HG03571 (cell line): Measurements from ENCODE around the gene FAU.

Experiments used
- ATAC-seq: cut with Tn5 transposase; IDR thresholded peaks from one replicate; pipeline ENCODE4 v1.9.1; 2021; ENCODE audit not compliant: unreplicated experiment

The FAU gene

GRCh38 chr11:65108469-65109123 lies 13.3 kb downstream of the FAU start:
- no peak for ATAC-seq

- ATAC-seq = no peak
Observed at GRCh38 chr11:65107751-65108468, 14.0 kb downstream of the FAU start.

DNA sequence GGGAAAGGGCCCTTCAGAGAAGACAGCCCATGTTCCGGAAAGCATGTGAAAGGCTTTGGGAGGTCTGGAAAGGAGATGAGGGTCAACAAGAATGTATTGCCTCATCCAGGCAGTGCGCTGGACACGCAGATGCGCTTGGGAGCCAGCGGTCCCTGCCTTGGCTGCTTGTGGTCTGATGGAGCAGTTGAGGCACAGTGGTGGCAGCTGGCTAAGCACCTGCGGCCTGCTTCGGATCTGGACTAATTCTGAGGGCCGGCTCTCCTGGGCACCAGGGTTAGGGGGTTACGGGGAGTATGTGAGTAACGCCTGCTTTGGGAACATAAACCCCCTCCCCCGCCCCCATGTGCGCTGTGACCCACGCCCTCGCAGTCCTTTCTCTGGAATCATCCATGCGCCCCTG lies 14.9 kb downstream of the FAU start:
- ATAC-seq = no peak

GRCh38 chr11:65104628-65105027 lies 17.3 kb downstream of the FAU start:
- ATAC-seq = no peak

- ATAC-seq = no peak
Observed at GRCh38 chr11:65103476-65103875, 18.5 kb downstream of the FAU start.

- ATAC-seq = no peak
Observed at GRCh38 chr11:65102142-65103095, 19.5 kb downstream of the FAU start.

DNA sequence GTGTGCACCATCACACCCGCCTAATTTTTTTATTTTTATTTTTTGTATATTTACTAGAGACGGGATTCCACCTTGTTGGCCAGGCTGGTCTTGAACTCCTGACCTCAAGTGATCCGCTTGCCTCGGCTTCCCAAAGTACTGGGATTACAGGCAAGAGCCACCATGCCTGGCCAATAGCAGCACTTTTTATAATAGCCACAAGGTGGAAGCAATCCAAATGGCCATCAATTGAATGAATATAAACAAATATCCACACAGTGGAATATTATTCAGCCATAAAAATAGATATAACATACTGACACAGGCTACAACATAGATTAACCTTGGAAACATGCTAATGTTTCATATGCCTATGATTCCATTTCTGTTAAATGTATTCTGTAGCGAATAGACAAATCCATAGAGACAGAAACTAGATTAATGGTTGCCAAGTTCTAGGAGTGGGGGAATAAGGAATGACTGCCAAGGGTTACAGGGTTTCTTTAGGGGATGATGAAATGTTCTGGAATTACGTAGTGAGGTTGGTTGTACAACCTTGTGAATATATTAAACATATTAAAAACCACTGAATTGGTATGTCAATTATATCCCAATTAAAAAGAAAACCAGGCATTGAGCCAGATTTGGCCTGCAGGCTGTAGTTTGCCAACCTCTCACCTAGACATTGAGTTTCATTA lies 21.1 kb downstream of the FAU start:
- no peak for ATAC-seq

DNA sequence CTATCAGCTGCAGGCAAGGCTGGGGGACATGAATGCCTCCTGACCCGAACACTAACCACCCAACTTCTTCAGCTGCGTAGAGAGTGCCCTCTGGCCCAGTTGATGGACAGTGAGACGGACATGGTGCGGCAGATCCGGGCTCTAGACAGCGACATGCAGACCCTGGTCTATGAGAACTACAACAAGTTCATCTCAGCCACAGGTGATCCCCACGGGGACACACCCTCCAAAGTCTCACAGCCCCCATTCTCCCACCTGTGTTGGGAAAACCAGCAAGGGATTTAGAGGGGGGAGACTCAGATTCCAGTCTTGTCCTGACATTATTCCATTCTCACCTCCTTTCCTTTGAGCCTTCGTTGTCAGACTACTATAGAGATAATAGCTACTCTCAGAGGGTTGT lies 25.0 kb downstream of the FAU start:
- ATAC-seq = no peak

DNA sequence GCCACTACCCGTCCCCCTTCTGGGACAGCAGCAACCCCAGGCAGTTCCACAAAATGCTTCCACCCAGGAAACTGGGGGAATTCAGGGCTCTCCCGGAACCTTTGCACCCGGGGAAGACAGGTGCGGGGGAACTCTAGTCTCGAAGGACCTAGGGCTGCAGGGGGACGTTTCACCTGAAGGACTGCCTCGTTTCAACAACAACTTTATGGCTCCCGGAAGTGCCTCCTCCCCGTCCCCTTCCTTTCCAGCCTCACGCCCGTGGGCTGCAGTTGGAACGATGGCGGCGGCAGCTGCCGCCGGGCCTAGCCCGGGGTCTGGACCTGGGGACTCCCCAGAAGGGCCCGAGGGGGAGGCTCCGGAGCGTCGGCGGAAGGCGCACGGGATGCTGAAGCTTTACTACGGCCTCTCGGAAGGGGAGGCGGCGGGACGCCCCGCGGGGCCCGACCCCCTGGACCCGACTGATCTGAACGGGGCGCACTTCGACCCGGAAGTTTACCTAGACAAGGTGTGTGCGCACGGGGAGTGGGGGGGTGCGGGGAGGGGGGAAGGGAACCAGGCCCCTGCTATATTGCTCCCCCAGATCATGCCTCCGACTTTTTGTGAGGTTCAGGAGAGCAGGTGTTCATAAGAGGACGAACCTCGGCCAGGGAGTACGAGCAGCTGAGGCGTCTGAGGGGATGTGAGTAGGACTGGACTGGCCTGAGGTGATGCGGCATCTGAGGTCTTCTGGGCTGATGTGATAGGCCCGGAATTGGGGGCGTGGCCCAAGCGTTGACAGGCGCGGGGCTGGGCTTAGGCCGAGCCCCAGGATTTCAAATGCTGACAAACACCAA lies 25.7 kb downstream of the FAU start, which contains the start of gene VPS51:
Gene VPS51 (plus strand): TSS at position 241 of the 833 bp plus-strand sequence. CDS start 37 bp downstream, at position 278.
- peak; percentile 75 for ATAC-seq

DNA sequence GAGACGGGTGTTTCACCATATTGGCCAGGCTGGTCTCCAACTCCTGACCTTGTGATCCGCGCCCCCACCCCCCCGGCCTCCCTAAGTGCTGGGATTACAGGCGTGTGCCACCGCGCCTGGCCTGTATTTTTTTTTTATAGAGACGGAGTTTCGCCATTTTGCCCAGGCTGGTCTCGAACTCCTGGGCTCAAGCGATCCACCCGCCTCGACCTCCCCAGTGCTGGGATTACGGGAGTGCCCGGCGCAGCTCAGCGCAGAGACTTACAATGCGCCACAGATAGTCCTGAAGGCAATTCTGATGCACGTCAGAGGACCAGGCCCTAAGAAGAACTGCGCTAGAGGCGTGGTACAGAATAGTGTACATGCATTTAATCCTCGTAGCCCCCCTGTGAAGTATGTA lies 26.5 kb downstream of the FAU start:
- ATAC-seq = no peak

DNA sequence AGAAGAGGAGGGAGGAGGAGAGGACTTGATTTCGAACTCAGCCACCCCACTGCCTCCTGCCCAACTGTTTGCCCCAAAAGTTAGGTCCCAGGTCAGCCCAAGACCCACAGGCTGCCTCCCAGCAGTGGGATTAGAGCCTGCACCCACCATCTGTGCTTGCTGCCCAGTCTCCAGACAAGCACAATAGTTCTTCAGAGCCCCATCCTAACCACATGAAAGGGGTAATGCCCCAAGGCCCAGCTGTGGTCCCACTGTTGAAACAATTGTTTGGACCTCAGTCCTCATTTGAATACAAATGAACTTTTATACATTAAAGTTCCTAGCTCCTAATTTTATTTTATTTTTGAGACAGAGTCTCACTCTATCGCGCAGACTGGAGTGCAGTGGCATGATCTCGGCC lies 31.3 kb downstream of the FAU start:
- no peak for ATAC-seq

DNA sequence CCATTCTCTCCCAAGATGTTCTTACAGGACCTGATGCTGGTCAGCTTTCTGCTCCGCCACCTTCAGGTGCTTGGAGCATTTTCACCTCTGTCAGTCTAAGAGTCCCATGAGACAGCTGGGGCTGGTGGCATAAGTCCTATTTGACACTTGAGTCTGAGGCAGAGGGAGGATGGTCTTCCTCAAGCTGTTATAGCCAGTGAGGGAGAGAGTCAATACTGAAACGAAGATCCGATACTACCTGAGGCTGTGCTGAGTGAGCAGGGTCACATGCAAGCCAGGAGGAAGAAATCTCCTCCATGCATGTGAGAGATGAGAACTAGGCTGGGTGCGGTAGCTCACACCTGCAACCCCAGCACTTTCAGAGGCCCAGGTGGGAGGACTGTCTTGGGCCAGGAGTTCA lies 32.3 kb downstream of the FAU start:
- no peak for ATAC-seq

DNA sequence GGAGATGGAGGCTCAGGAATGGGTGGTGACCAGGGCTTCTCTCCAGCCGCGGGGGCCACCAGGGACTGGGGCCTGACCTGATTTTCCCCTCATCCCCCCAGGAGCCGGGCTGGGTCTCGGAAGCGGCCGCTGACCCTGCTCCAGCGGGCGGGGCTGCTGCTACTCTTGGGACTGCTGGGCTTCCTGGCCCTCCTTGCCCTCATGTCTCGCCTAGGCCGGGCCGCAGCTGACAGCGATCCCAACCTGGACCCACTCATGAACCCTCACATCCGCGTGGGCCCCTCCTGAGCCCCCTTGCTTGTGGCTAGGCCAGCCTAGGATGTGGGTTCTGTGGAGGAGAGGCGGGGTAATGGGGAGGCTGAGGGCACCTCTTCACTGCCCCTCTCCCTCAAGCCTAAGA lies 34.1 kb downstream of the FAU start:
- ATAC-seq = no peak

DNA sequence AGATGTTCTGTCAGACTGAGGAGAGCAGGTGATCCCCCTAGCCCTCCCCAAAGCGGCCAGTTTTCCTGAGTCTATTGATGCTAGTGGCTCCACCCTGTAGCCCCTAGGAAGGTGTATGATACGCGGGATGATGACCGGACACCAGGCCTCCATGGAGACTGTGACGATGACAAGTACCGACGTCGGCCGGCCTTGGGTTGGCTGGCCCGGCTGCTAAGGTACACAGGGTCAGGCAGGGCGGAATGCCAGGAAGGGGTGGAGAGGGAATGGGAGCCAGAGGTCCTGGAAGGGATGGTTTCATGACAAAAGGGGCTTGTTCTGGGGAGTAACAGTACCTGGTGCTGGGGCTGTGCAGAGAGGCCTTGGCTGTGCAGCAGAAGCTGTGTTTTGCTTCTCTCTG lies 34.7 kb downstream of the FAU start:
- no peak for ATAC-seq

DNA sequence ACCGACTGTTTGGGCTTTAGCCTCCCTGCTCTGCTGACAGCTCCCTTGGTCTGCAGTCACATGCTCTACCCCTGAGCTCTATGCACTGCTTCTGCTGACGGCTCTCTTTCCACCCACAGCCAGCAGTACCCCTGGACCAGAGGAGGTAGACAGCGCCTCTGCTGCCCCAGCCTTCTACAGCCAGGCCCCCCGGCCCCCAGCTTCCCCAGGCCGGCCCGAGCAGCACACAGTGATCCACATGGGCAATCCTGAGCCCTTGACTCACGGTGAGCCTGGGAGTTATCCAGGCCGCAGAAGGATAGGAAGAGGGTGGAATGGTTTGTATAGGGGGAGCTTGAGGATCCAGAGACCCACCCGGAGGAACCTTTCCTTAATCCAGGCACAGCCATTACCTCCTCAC lies 35.1 kb downstream of the FAU start:
- ATAC-seq = no peak

DNA sequence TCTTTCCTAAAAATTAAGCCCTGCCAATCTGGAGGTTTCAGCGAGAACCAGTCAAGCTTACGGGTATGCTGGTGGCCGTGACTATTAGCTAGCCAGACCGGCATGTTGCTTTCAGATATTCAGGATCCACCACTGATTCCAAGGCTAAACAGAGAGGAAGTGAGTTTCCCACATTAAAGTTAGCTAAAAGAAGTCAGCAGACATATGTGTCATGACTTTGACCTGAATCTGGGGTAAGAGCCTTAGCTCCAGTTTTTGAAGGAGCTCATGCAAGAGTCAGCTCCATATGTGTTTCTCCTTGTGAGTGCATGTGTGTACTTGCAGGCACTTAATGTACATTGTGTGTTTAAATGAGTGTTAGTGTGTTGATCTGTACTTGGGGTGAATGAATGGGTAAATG lies 36.5 kb downstream of the FAU start:
- no peak for ATAC-seq

DNA sequence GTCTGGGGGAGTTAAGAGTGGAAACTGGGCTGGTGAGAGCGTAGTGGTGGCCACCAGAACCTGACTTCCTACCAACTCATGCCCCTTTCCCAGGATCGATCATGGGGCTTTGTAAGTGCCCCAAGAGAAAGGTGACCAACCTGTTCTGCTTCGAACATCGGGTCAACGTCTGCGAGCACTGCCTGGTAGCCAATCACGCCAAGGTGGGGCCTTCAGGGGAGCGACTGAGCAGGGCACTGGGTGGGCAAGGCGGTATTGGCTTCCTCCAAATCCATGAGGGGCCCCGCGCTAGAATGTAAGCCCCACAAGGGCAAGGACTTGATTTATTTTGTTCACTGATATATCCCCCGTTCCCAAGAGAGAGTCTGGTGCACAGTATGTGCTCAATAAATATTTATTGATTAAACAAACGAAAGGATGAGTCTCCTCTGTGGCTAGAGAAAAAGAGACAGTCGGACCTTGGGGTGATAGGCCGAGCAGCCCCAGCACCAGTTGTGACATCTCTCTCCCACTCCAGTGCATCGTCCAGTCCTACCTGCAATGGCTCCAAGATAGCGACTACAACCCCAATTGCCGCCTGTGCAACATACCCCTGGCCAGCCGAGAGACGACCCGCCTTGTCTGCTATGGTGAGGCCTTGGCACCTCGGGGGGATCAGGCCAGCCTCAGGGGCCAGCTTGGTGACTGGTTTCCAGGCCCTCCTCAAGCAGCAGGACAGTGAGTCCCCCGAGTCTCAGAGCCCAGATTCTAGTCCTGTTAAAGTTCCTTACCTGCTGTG lies 37.1 kb downstream of the FAU start:
- no peak for ATAC-seq

DNA sequence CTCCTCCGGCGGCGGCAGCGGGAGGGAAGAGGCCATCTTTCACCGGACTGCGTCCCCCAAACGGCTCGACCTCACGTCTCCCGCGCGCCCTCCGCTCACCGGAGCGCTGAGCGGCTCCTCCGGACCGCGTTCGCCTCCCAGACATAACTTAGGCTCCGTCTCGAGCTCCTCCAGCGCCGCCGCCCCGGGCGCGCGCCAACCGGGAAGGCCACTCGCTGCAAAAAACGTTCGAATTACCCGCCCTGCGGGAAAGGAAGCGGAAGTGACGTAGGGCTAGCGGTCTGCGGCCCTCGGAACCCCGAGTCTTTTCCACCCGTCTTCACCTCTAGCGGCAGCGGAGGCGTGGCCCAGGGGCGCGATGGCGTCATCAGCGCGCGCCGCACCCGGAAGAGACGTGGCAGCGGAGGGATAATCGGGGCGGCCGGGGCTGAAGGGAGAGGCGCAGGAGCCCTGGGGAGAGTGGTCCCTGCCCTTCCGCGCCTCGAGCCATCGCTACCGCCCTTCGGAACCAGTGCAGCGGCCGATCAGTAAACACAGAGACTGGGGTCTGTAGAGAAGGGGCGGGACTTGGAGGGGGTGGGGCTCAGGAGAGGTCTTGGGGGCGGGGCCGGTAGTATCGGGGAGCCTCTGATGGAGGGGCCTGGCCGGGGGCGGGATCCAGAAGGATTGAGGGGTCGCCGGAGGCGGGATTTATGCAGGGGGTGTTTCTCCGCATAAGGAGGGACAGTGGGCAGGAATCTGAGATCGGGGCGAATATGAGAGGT lies 37.9 kb downstream of the FAU start, which contains the start of the genes CDCA5 and ZFPL1:
Gene CDCA5 (minus strand): TSS at position 207 of the 764 bp plus-strand sequence. CDS start 62 bp downstream, at position 145.
Gene ZFPL1 (plus strand): TSS at position 389 of the 764 bp plus-strand sequence. CDS start 477 bp downstream, outside the sequence.
- peak; percentile 63 for ATAC-seq
